Measurements from ENCODE around the gene CDH4.
"Not testable (repeated sequence)": the region's sequence is repeated elsewhere in the genome, so short reads cannot be mapped to it uniquely, and the experiment has no call there.

CDH4 gene

GRCh38 chr20:61451009-61451408, 198.9 kb downstream of the CDH4 start:
- Mint-ChIP-seq H3K36me3 (ENCODE audit: low read depth) (no peaks in the 10 kb centered on the region), H3K9me3 (peaks cover 7% of the 10 kb centered on the region), H3K27ac (no peak overlapping the region), H3K27me3 (no peaks in the 10 kb centered on the region), H3K4me3 (no peak overlapping the region), H3K4me1 (ENCODE audit: low read depth) (no peaks in the 10 kb centered on the region)
- intact Hi-C loops (cut with micrococcal nuclease) = no loop called here

DNA sequence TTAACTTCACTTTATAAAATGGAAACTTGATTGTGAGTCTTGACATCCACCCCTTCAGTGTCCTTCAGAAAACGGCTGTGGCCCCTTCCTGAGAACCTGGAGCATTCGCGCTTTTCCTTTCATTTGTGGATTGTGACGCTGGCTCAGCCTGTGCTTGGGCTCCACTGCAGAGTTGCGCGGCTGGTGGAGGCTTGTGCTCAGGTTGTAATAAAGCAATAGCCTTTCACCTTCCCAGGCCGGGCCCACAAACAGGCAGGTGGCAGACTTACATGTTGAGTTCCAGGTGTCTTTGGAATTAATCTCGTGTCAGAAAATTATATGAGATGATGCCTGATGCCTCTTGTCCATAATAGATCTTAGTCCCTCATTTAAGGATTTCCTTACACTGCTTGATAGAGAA, 199.9 kb downstream of the CDH4 start:
- H3K9me3 Mint-ChIP-seq = peaks cover 10% of the 10 kb centered on the region
- H3K27me3 Mint-ChIP-seq = no peaks in the 10 kb centered on the region
- H3K4me1 Mint-ChIP-seq (ENCODE audit: low read depth) = no peaks in the 10 kb centered on the region
- H3K36me3 Mint-ChIP-seq (ENCODE audit: low read depth) = no peaks in the 10 kb centered on the region
- no peak overlapping the region for H3K27ac Mint-ChIP-seq
- no peak overlapping the region for H3K4me3 Mint-ChIP-seq
- intact Hi-C loops (cut with micrococcal nuclease) = no loop called here

DNA sequence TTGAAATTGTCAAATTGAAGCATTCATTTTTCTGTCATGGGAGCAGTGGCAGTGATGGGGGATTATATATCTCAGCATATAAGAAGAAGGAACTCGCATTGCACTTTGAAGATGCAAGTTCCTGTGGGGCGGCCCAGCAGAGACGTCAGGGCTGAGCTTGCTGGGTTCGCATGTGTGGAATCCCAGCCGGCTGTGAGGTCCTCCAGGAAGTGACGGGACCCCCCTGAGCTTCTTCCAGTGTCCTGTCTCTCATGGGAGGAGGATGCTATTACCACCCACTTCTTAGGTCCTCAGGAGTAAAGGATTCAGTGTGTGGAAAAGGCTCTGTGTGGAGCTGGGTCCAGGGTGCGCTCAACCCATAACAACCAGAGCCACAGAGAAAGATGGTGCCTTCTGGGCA, 201.2 kb downstream of the CDH4 start:
- Mint-ChIP-seq H3K27ac (no peak overlapping the region), H3K27me3 (no peaks in the 10 kb centered on the region), H3K4me3 (no peak overlapping the region), H3K9me3 (peaks cover 10% of the 10 kb centered on the region), H3K4me1 (ENCODE audit: low read depth) (no peaks in the 10 kb centered on the region), H3K36me3 (ENCODE audit: low read depth) (no peaks in the 10 kb centered on the region)
- intact Hi-C loops (cut with micrococcal nuclease) = no loop called here

- H3K4me1 Mint-ChIP-seq (ENCODE audit: low read depth); H3K27ac Mint-ChIP-seq; H3K27me3 Mint-ChIP-seq; H3K36me3 Mint-ChIP-seq (ENCODE audit: low read depth); H3K4me3 Mint-ChIP-seq; intact Hi-C loops (cut with micrococcal nuclease): not testable (repeated sequence)
- H3K9me3 Mint-ChIP-seq = peaks cover 10% of the 10 kb centered on the region
Observed at GRCh38 chr20:61453623-61454022, 201.6 kb downstream of the CDH4 start.

DNA sequence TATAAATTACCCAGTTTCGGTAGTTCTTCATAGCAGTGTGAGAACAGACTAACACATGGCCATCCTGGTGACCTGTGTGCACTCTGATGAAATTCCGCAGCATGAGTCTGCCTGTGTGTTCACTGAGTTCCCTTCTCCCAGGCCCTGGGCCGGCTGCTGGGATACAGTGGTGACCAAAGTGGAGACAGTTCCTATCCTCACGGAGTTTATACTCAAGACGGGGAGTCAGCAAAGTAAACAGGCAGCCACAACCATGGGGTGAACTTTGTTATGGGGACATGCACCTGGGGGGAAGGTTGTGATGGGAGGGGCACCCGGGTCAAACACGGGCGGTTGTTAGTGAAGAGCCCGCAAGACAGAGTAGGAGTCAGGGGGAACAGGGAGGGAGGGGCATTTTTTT, 202.0 kb downstream of the CDH4 start:
- Mint-ChIP-seq H3K9me3 (peaks cover 10% of the 10 kb centered on the region), H3K27ac (no peak overlapping the region), H3K4me3 (no peak overlapping the region), H3K27me3 (no peaks in the 10 kb centered on the region), H3K36me3 (ENCODE audit: low read depth) (no peaks in the 10 kb centered on the region), H3K4me1 (ENCODE audit: low read depth) (no peaks in the 10 kb centered on the region)
- intact Hi-C loops (cut with micrococcal nuclease) = no loop called here

DNA sequence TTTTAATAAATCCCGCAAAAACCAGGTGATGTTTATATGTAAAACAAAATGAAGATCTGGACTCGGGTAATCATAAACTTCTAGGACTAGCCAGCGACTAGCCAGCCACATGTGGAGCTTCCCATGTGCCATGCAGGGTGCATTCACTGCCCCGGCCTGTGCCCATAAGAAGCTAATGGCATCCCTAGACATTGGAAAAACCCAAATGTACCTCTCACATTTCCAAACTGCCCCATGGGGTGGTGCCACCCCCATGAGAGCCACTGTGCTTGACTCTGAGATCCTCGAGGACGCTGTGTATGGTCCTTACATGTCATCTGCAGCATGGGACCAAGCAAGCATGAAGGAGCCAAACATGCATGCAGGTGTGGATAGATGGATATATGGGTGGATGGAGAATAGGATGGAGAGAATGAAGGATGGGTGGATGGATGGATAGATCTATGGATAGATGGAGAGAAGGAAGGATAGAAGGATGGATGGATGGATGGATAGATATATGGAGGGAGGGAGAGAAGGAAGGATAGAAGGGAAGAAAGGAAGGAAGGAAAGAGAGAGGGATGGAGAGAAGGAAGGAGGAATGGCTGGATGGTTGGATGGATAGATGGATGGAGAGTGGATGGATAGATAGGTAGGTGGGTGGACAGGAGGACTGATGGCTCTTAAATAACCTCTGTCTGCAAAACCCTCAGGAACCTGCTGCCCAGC, 203.6 kb downstream of the CDH4 start:
- no peaks in the 10 kb centered on the region for H3K27me3 Mint-ChIP-seq

GRCh38 chr20:61457725-61458124, 205.7 kb downstream of the CDH4 start:
- Mint-ChIP-seq H3K4me3 (no peak overlapping the region), H3K27ac (no peak overlapping the region), H3K27me3 (no peaks in the 10 kb centered on the region), H3K9me3 (peaks cover 14% of the 10 kb centered on the region), H3K4me1 (ENCODE audit: low read depth) (no peaks in the 10 kb centered on the region), H3K36me3 (ENCODE audit: low read depth) (no peaks in the 10 kb centered on the region)
- intact Hi-C loops (cut with micrococcal nuclease) = no loop called here

More for the DNA sequence above, 203.6 kb downstream of the CDH4 start:
- Mint-ChIP-seq H3K27ac (no peak overlapping the region), H3K9me3 (peaks cover 10% of the 10 kb centered on the region), H3K4me1 (ENCODE audit: low read depth) (no peaks in the 10 kb centered on the region), H3K36me3 (ENCODE audit: low read depth) (no peaks in the 10 kb centered on the region), H3K4me3 (no peak overlapping the region)
- intact Hi-C loops (cut with micrococcal nuclease) = no loop called here

DNA sequence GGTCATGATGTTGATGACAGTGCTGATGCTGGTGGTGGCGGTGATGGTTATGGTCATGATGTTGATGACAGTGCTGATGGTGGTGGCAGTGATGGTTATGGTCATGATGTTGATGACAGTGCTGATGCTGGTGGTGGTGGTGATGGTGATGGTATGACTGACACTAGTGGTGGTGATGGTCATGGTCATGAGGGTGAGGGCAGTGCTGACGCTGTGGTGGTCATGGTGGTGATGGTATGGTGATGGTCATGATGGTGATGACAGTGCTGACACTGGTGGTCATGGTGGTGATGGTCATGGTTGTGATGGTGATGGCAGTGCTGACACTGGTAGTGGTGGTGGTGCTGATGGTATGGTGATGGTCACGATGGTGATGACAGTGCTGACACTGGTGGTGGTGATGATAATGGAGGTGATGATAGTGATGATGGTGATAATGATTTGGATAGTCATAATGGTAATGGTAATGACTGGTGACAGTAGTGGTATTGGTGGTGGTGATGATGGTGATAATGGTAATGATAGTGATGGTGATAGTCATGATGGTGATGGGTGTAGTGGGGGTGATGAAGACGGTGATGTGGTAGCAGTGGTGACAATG, 206.2 kb downstream of the CDH4 start:
- no peak overlapping the region for H3K4me3 Mint-ChIP-seq
- no peaks in the 10 kb centered on the region for H3K27me3 Mint-ChIP-seq
- H3K9me3 Mint-ChIP-seq = peaks cover 20% of the 10 kb centered on the region
- intact Hi-C loops (cut with micrococcal nuclease) = no loop called here
- no peaks in the 10 kb centered on the region for H3K36me3 Mint-ChIP-seq (ENCODE audit: low read depth)
- H3K27ac Mint-ChIP-seq = no peak overlapping the region
- no peaks in the 10 kb centered on the region for H3K4me1 Mint-ChIP-seq (ENCODE audit: low read depth)

- Mint-ChIP-seq H3K27me3 (no peaks in the 10 kb centered on the region), H3K4me3 (no peak overlapping the region), H3K9me3 (peaks cover 27% of the 10 kb centered on the region), H3K4me1 (ENCODE audit: low read depth) (no peaks in the 10 kb centered on the region), H3K36me3 (ENCODE audit: low read depth) (no peaks in the 10 kb centered on the region), H3K27ac (no peak overlapping the region)
- intact Hi-C loops (cut with micrococcal nuclease) = no loop called here
Observed at GRCh38 chr20:61459266-61459665, 207.2 kb downstream of the CDH4 start.

- H3K9me3 Mint-ChIP-seq = peaks cover 27% of the 10 kb centered on the region
- H3K27ac Mint-ChIP-seq = no peak overlapping the region
- no peaks in the 10 kb centered on the region for H3K27me3 Mint-ChIP-seq
- intact Hi-C loops (cut with micrococcal nuclease) = no loop called here
- H3K4me3 Mint-ChIP-seq = no peak overlapping the region
- no peaks in the 10 kb centered on the region for H3K4me1 Mint-ChIP-seq (ENCODE audit: low read depth)
- H3K36me3 Mint-ChIP-seq (ENCODE audit: low read depth) = no peaks in the 10 kb centered on the region
Observed at GRCh38 chr20:61459705-61460104, 207.6 kb downstream of the CDH4 start.

DNA sequence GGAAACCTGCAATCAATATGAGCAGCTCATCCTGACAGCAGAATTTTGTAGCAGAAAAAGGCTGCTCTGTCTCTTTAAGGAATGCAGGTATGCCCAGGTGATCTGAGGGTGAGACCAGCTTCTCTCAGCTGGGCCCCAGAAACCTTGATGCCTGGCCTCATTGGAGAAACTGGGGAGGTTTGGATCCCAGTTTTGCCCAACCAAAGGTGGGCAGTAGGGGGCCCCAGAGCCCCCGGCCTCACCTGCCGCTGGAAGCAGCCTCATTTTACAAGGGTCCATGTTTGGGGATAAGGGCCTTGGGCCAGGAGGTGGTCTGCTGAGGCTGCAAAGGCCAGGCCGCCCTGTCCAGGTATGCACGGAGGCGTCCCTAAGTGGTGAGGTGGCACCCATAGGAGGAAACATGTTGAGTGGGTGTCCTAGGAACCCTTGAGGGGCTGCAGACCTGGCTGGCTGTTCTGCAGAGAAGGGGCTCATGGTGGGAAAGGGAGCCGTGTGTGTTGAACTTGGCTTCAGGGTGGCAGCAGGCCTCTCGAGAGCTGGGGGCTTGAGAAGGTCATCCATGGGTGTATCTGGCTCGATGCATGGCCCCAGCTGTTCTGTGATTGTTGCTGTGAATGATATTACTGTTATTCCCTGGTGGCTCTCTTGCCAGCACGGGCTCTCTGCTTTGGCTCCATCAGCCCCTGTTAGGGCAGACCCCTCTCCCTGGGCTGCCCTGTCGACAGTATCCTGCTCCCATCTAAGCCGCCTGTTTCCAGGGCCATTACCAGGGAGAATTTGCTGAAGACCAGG, 208.4 kb downstream of the CDH4 start:
- no peak overlapping the region for H3K27ac Mint-ChIP-seq
- no peaks in the 10 kb centered on the region for H3K36me3 Mint-ChIP-seq (ENCODE audit: low read depth)
- intact Hi-C loops (cut with micrococcal nuclease) = no loop called here
- H3K27me3 Mint-ChIP-seq = no peaks in the 10 kb centered on the region
- H3K4me3 Mint-ChIP-seq = no peak overlapping the region
- H3K4me1 Mint-ChIP-seq (ENCODE audit: low read depth) = no peaks in the 10 kb centered on the region
- peaks cover 25% of the 10 kb centered on the region for H3K9me3 Mint-ChIP-seq

- Mint-ChIP-seq H3K27ac (no peak overlapping the region), H3K9me3 (peaks cover 17% of the 10 kb centered on the region), H3K4me3 (no peak overlapping the region), H3K27me3 (no peaks in the 10 kb centered on the region), H3K36me3 (ENCODE audit: low read depth) (no peaks in the 10 kb centered on the region), H3K4me1 (ENCODE audit: low read depth) (no peaks in the 10 kb centered on the region)
- intact Hi-C loops (cut with micrococcal nuclease) = no loop called here
Observed at GRCh38 chr20:61461461-61461860, 209.4 kb downstream of the CDH4 start.

GRCh38 chr20:61464307-61465303, 212.5 kb downstream of the CDH4 start:
- Mint-ChIP-seq H3K36me3 (ENCODE audit: low read depth) (no peaks in the 10 kb centered on the region), H3K9me3 (peaks cover 32% of the 10 kb centered on the region), H3K4me1 (ENCODE audit: low read depth) (no peaks in the 10 kb centered on the region), H3K27ac (no peak overlapping the region), H3K4me3 (no peak overlapping the region), H3K27me3 (no peaks in the 10 kb centered on the region)
- intact Hi-C loops (cut with micrococcal nuclease) = no loop called here

All from dendritic cell treated with granulocyte-macrophage colony-stimulating factor and Interleukin-4, amounts not matched to agents 40 ng/mL and 50 ng/mL, for 4 days (primary cell).